ENCODE measurements around the gene ADGRL1. TPM values are rescaled to one million over a fixed set of nuclear protein-coding genes. Genes with fewer than 3 reads are reported as not detected.
"Not testable (repeated sequence)": the region's sequence is repeated elsewhere in the genome, so short reads cannot be mapped to it uniquely, and the experiment has no call there.

Gene ADGRL1
- total RNA-seq, 1 donor: 2.5 TPM

- DNase-seq (ENCODE audit: insufficient read length, low spot score, missing footprints): no peak
- TF ChIP-seq, protein P1, sequence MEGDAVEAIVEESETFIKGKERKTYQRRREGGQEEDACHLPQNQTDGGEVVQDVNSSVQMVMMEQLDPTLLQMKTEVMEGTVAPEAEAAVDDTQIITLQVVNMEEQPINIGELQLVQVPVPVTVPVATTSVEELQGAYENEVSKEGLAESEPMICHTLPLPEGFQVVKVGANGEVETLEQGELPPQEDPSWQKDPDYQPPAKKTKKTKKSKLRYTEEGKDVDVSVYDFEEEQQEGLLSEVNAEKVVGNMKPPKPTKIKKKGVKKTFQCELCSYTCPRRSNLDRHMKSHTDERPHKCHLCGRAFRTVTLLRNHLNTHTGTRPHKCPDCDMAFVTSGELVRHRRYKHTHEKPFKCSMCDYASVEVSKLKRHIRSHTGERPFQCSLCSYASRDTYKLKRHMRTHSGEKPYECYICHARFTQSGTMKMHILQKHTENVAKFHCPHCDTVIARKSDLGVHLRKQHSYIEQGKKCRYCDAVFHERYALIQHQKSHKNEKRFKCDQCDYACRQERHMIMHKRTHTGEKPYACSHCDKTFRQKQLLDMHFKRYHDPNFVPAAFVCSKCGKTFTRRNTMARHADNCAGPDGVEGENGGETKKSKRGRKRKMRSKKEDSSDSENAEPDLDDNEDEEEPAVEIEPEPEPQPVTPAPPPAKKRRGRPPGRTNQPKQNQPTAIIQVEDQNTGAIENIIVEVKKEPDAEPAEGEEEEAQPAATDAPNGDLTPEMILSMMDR (IDR thresholded peaks at IDR 0.05; ENCODE audit: extremely low read depth, low read depth, low read length): no peak
- Histone ChIP-seq H3K36me3 (ENCODE audit: insufficient read depth, low read length) (no peaks in the 10 kb centered on the region), H4K20me1 (ENCODE audit: insufficient read depth, low read length) (no peaks in the 10 kb centered on the region), H3K4me2 (ENCODE audit: insufficient read depth, low read length) (no peak overlapping the region), H3K27ac (ENCODE audit: low read depth, low read length) (no peak overlapping the region), H3K4me1 (ENCODE audit: insufficient read depth, low read length) (no peaks in the 10 kb centered on the region), H3K9me3 (ENCODE audit: low read depth, low read length) (peaks cover 3% of the 10 kb centered on the region), H2AFZ (ENCODE audit: low read length) (no peak overlapping the region), H3K4me3 (ENCODE audit: insufficient read depth, low read length) (no peak overlapping the region), H3K27me3 (ENCODE audit: insufficient read depth, low read length) (no peaks in the 10 kb centered on the region), H3K79me2 (ENCODE audit: insufficient read depth, low read length) (no peaks in the 10 kb centered on the region)
These were observed 31.3 kb upstream of the ADGRL1 start for GRCh38 chr19:14237014-14237941.

- not testable (repeated sequence) for H3K27me3 ChIP-seq (ENCODE audit: insufficient read depth, low read length); H3K36me3 ChIP-seq (ENCODE audit: insufficient read depth, low read length); H3K4me3 ChIP-seq (ENCODE audit: insufficient read depth, low read length); DNase-seq (ENCODE audit: insufficient read length, low spot score, missing footprints); H3K27ac ChIP-seq (ENCODE audit: low read depth, low read length); H3K9me3 ChIP-seq (ENCODE audit: low read depth, low read length); H3K79me2 ChIP-seq (ENCODE audit: insufficient read depth, low read length); H3K4me1 ChIP-seq (ENCODE audit: insufficient read depth, low read length); H3K4me2 ChIP-seq (ENCODE audit: insufficient read depth, low read length); H2AFZ ChIP-seq (ENCODE audit: low read length); H4K20me1 ChIP-seq (ENCODE audit: insufficient read depth, low read length)
These were observed 27.0 kb upstream of the ADGRL1 start for GRCh38 chr19:14232945-14233344.

- peak overlapping the region; percentile 45 for H3K4me2 ChIP-seq (ENCODE audit: insufficient read depth, low read length)
- not testable (repeated sequence) for H3K79me2 ChIP-seq (ENCODE audit: insufficient read depth, low read length); H3K4me1 ChIP-seq (ENCODE audit: insufficient read depth, low read length); H3K9me3 ChIP-seq (ENCODE audit: low read depth, low read length); H2AFZ ChIP-seq (ENCODE audit: low read length); H3K27ac ChIP-seq (ENCODE audit: low read depth, low read length); H3K36me3 ChIP-seq (ENCODE audit: insufficient read depth, low read length); H4K20me1 ChIP-seq (ENCODE audit: insufficient read depth, low read length); DNase-seq (ENCODE audit: insufficient read length, low spot score, missing footprints); H3K27me3 ChIP-seq (ENCODE audit: insufficient read depth, low read length)
- H3K4me3 ChIP-seq (ENCODE audit: insufficient read depth, low read length): peak overlapping the region; percentile 22
These were observed 22.6 kb upstream of the ADGRL1 start for GRCh38 chr19:14228446-14229071.

DNA sequence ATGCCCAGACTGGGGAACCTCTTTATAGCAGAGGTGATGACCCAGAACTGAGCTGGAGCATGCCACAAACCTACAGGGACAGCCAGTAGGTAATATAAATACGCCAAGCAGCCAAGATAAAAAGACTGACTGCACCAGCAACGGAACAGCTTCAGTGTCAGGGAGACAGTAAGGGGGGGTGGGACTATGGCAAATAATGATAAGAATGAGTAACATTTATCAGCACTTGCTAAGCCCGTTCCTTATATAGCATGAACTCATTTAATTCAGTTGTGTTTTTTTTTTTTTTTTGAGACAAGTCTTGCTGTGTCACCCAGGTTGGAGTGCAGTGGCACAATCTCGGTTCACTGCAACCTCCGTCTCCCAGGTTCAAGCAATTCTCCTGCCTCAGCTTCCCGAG lies 20.5 kb upstream of the ADGRL1 start:
- H3K4me1 ChIP-seq (ENCODE audit: insufficient read depth, low read length); H3K9me3 ChIP-seq (ENCODE audit: low read depth, low read length); H2AFZ ChIP-seq (ENCODE audit: low read length); DNase-seq (ENCODE audit: insufficient read length, low spot score, missing footprints); H3K4me3 ChIP-seq (ENCODE audit: insufficient read depth, low read length); H3K4me2 ChIP-seq (ENCODE audit: insufficient read depth, low read length); H3K36me3 ChIP-seq (ENCODE audit: insufficient read depth, low read length); H3K27ac ChIP-seq (ENCODE audit: low read depth, low read length); H4K20me1 ChIP-seq (ENCODE audit: insufficient read depth, low read length); H3K79me2 ChIP-seq (ENCODE audit: insufficient read depth, low read length); H3K27me3 ChIP-seq (ENCODE audit: insufficient read depth, low read length): not testable (repeated sequence)

DNA sequence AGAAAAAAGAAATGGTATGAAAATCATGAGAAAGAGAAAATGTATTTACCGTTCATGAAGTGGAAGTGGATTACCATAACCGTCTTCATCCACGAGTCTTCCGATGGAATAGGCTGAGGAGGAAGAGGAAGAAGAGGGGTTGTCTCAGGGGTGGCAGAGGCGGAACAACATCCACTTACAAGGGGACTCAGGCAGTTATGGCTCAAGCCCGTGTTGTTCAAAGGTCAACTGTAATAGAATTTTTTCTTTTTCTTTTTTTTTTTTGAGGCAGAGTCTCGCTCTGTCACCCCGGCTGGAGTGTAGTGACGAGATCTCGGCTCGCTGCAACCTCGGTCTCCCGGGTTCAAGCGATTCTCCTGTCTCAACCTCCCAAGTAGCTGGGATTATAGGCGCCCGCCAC lies 16.9 kb upstream of the ADGRL1 start:
- Histone ChIP-seq H3K4me2 (ENCODE audit: insufficient read depth, low read length) (no peak overlapping the region), H3K27me3 (ENCODE audit: insufficient read depth, low read length) (no peaks in the 10 kb centered on the region), H3K9me3 (ENCODE audit: low read depth, low read length) (no peaks in the 10 kb centered on the region), H4K20me1 (ENCODE audit: insufficient read depth, low read length) (no peaks in the 10 kb centered on the region), H3K79me2 (ENCODE audit: insufficient read depth, low read length) (no peaks in the 10 kb centered on the region), H3K36me3 (ENCODE audit: insufficient read depth, low read length) (no peaks in the 10 kb centered on the region), H2AFZ (ENCODE audit: low read length) (no peak overlapping the region), H3K27ac (ENCODE audit: low read depth, low read length) (no peak overlapping the region), H3K4me1 (ENCODE audit: insufficient read depth, low read length) (peaks cover 7% of the 10 kb centered on the region), H3K4me3 (ENCODE audit: insufficient read depth, low read length) (no peak overlapping the region)
- DNase-seq (ENCODE audit: insufficient read length, low spot score, missing footprints): no peak
- TF ChIP-seq, protein P1 (IDR thresholded peaks at IDR 0.05; ENCODE audit: extremely low read depth, low read depth, low read length): no peak
